Fibroblast of pulmonary artery (primary cell): Measurements from ENCODE around the gene LPXN.

Experiments
- DNase-seq: peaks from one replicate; pipeline ENCODE4 v3.0.0-alpha.2; 2010; ENCODE audit warnings: low read depth
- H3K4me3 ChIP-seq: replicated peaks from 2 replicates; pipeline ENCODE4 v1.5.1; 2011; ENCODE audit warnings: low read depth, mild to moderate bottlenecking, control low read depth, low read length, moderate library complexity
- TF ChIP-seq, protein P1 (sequence below): IDR thresholded peaks from 2 replicates; pipeline ENCODE4 v1.5.1; 2011; ENCODE audit warnings: mild to moderate bottlenecking, control low read depth, low read length, inconsistent platforms; ENCODE audit errors: missing control alignments

Gene LPXN

DNA sequence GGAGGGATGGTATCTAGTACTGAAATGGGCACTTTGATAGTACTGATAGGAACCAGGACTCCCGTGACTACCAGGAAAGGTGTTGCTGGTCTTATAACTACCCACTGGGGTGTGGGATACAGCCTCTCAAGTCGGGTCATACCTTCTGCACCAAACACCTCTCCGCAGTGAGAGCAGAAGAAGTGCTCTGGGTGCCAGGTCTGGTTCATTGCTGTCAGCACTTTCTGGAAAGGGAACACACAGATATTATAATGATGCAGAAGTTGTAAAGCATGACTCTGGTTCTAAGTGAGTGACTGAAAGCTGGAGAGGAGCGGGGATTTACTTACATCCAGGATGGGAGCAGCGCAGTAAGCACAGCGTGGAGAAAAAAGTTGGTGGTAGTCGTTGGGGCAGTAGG lies 26.0 kb downstream of the LPXN start:
- H3K4me3 ChIP-seq = no peak overlapping the region
- TF ChIP-seq, protein P1, sequence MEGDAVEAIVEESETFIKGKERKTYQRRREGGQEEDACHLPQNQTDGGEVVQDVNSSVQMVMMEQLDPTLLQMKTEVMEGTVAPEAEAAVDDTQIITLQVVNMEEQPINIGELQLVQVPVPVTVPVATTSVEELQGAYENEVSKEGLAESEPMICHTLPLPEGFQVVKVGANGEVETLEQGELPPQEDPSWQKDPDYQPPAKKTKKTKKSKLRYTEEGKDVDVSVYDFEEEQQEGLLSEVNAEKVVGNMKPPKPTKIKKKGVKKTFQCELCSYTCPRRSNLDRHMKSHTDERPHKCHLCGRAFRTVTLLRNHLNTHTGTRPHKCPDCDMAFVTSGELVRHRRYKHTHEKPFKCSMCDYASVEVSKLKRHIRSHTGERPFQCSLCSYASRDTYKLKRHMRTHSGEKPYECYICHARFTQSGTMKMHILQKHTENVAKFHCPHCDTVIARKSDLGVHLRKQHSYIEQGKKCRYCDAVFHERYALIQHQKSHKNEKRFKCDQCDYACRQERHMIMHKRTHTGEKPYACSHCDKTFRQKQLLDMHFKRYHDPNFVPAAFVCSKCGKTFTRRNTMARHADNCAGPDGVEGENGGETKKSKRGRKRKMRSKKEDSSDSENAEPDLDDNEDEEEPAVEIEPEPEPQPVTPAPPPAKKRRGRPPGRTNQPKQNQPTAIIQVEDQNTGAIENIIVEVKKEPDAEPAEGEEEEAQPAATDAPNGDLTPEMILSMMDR = no peak
- no peak for DNase-seq

DNA sequence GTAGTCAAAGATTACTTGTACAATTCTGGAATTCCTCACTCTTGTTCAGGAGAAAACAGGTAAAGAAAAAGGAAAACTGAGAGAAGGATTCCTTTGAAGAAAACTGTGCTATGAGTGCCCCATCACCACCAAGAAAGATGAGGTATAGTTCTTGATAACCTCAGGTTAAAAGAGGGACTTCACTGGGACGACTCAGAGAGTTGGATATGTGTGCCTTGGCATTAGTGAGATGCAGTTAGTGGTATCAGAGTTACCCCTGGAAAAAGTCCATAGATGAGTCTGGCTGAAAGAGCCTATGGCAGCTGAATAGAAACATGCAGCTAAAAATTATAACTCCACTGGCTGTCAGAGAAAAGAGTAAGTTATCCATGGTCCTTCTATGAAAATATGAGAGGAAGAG lies 28.8 kb downstream of the LPXN start:
- TF ChIP-seq, protein P1 = no peak
- no peak for DNase-seq
- no peak overlapping the region for H3K4me3 ChIP-seq

DNA sequence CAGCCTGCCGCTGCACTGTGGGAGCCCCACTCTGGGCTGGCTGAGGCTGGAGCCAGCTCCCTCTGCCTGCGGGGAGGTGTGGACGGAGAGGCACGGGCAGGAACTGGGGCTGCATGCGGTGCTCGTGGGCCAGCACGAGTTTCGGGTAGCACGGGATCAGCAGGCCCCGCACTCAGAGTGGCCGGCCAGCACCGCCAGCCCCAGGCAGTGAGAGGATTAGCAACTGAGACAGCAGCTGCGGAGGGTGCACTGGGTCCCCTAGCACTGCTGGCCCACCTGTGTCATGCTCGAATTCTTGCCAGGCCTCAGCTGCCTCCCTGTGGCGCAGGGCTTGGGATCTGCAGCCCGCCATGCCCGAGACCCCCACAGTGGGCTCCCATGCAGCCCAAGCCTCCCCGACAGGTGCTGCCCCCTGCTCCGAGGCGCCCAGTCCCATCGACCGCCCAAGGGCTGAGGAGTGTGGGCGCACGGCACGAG lies 43.8 kb downstream of the LPXN start:
- TF ChIP-seq, protein P1 = no peak
- H3K4me3 ChIP-seq = no peak overlapping the region
- DNase-seq = no peak

DNA sequence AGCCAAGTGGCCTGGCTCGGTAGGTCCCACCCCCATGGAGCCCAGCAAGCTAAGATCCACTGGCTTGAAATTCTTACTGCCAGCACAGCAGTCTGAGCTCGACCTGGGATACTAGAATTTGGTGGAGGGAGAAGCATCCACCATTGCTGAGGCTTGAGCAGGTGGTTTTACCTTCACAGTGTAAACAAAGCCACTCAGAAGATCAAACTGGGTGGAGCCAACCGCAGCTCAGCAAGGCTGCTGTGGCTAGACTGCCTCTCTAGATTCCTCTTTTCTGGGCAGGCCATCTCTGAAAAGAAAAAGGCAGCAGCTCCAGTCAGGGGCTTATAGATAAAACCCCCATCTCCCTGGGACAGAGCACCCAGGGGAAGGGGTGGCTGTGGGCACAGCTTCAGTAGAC lies 45.4 kb downstream of the LPXN start:
- TF ChIP-seq, protein P1 = no peak
- no peak overlapping the region for H3K4me3 ChIP-seq
- no peak for DNase-seq

DNA sequence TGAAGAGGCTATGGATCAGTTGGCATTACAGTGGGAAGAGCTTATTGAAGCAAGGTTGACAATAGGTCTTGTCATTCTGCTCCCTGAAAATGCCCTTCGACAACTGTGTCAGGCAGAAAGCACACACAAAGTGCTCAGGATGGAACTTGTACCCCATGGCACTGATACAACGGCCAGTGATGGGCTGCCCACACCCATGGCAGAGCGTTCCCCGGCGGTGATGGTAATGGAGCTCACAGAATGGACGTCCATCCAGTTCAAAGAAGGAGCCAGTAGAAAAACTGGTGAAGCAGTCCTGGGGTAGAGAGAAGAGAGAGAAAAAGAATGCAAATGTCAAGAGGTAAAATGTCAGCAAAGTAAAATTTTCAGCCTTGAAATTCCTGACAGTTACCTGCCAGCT lies 48.2 kb downstream of the LPXN start:
- no peak for DNase-seq
- TF ChIP-seq, protein P1 = no peak
- no peak overlapping the region for H3K4me3 ChIP-seq

DNA sequence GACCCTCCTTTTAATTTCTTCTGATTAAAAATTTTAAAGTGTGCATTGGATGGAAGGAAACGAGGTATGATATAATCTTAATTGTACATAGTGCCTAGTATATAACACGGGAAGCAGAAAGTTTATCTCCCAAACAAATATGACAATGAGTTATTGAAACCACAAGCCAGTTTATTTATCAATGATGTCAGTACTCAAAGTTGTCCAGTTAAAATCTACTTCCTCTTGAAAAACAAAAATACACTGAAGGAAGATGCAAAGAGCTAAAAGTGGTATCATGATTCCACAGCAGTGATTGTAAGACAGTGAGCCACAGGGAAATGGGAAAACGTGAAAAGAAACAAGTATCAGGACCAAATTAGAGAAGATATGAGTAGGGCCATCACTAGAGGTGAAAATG lies 48.9 kb downstream of the LPXN start:
- TF ChIP-seq, protein P1 = no peak
- DNase-seq = no peak
- no peak overlapping the region for H3K4me3 ChIP-seq

DNA sequence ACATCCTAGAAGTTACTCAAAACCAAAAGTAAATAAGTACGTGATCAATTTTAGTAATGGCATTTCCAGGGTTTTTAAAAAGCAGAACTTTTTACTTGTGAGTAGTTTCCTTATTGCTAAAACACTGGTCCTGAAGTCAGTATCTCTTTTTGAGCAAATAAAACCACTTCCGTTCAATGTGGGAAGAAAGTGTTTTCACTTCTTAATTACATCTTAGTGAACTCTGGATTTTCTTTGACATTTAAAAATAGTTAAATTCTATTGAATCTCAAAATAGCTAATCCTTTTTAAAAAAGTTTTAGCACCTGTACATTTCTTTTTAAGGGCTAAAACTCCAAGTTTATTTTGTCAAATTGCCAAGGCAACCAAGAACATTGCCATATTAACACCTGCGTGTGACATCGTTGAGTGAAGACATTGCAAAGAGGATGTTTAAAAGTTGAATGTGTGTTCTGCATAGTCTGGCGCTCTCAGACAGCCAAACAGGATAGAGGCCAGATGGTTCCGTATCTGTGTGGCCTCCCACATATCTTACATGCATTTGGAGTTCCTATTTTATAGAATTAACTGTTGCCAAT lies 50.5 kb downstream of the LPXN start:
- DNase-seq = peak; percentile 17
- H3K4me3 ChIP-seq = no peak overlapping the region
- TF ChIP-seq, protein P1 = no peak
